ENCODE measurements around the gene CYB5R4. TPM values are rescaled to one million over a fixed set of nuclear protein-coding genes. Genes with fewer than 3 reads are reported as not detected.

CYB5R4 gene
- total and polyA plus RNA-seq, 2 of the 8 experiments (the other 6 are each of a cell fraction or from before 2014, with no cell fraction given): 2.8 to 14.6 TPM

DNA sequence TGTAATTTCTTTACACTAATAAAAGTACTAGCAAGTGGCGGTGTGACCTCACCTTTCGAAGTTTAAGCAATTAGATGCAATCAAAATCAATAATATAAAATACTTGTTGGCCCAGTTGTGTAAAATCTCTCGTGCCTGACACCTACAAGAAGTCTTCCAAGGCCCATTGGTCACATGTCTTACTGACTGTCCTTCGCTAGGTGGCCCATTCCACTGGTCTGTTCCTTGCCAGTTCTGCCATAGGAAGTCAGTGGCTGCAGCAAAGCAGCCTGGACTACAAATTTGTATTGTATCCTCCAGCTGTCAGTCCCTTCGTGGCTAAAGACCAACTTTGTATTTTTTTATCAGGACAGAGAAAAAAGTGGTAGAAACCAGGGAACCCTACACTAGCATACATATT, 61.8 kb downstream of the CYB5R4 start (continued):
- TF ChIP-seq BCL11A (IDR thresholded peaks at IDR 0.05; ENCODE audit: low read depth in 2 of 2, low read length in 2 of 2) (no peak), TAF7 (optimal IDR thresholded peaks at IDR 0.05; ENCODE audit: borderline replicate concordance, low read depth, low read length) (no peak)
